ENCODE data around the gene MIEN1.

GRCh38 chr17:39753514-39754160, 23.3 kb upstream of the MIEN1 start:
- TF ChIP-seq CTCF (IDR thresholded peaks at IDR 0.05) (no peak), POLR2A (IDR thresholded peaks at IDR 0.05) (no peak), POLR2AphosphoS5 (IDR thresholded peaks at IDR 0.05) (peak in 2 of 3 donors; percentile 3 to 31)

All from stomach (tissue), 4 donors.